Body of pancreas (tissue), 4 donors: ENCODE data around the gene DPYD.

Source experiments
- POLR2A ChIP-seq, 3 donors: fragments of 450-650 bp; IDR thresholded peaks; one replicate each; pipeline ENCODE4 v1.6.1; 2016; ENCODE audit warnings: antibody characterized with exemption in 3 of 3, mild to moderate bottlenecking in 2 of 3
- TF ChIP-seq, protein P1 (sequence below), 7 experiments: fragments of 450-650 bp in 4 of 7; fragments of 200-600 bp in 3 of 7; sonication (generic) in 3 of 7; IDR thresholded peaks; one replicate each; pipeline ENCODE4 v1.5.1; 2016 to 2019; ENCODE audit warnings: antibody characterized with exemption in 7 of 7

- TF ChIP-seq, protein P1, sequence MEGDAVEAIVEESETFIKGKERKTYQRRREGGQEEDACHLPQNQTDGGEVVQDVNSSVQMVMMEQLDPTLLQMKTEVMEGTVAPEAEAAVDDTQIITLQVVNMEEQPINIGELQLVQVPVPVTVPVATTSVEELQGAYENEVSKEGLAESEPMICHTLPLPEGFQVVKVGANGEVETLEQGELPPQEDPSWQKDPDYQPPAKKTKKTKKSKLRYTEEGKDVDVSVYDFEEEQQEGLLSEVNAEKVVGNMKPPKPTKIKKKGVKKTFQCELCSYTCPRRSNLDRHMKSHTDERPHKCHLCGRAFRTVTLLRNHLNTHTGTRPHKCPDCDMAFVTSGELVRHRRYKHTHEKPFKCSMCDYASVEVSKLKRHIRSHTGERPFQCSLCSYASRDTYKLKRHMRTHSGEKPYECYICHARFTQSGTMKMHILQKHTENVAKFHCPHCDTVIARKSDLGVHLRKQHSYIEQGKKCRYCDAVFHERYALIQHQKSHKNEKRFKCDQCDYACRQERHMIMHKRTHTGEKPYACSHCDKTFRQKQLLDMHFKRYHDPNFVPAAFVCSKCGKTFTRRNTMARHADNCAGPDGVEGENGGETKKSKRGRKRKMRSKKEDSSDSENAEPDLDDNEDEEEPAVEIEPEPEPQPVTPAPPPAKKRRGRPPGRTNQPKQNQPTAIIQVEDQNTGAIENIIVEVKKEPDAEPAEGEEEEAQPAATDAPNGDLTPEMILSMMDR (IDR thresholded peaks at IDR 0.05) = no peak
- no peak for TF ChIP-seq POLR2A (IDR thresholded peaks at IDR 0.05)
These were observed 547.8 kb downstream of the DPYD start for GRCh38 chr1:97373000-97373399.
